ENCODE measurements around the gene CNTNAP2. TPM values are rescaled to one million over a fixed set of nuclear protein-coding genes. Genes with fewer than 3 reads are reported as not detected.

CNTNAP2 gene
- total RNA-seq, 2 experiments from 2014 or later = 0.28 TPM; not detected in 1

GRCh38 chr7:148044173-148044572 is 1927.6 kb downstream of the CNTNAP2 start:
- Histone ChIP-seq H3K4me3 (ENCODE audit: low read depth, low read length, poor library complexity, severe bottlenecking) (no peak overlapping the region), H3K4me2 (ENCODE audit: low read length) (no peak overlapping the region), H3K9me2 (ENCODE audit: insufficient read depth, low read length) (no peaks in the 10 kb centered on the region), H4K20me1 (ENCODE audit: insufficient read depth, low read length) (no peaks in the 10 kb centered on the region), H3K27ac (ENCODE audit: low read depth, low read length, poor library complexity, severe bottlenecking) (no peak overlapping the region), H2AFZ (ENCODE audit: low read length) (no peak overlapping the region), H3K4me1 (ENCODE audit: insufficient read depth, low read length, poor library complexity, severe bottlenecking) (no peaks in the 10 kb centered on the region), H3K9me3 (ENCODE audit: low read length) (no peaks in the 10 kb centered on the region), H3K79me2 (ENCODE audit: insufficient read depth, low read depth, low read length) (no peaks in the 10 kb centered on the region), H3K36me3 (ENCODE audit: insufficient read depth, low read length) (no peaks in the 10 kb centered on the region)
- POLR2A ChIA-PET = interaction anchor here (0.7 to 0.8 kb wide), 2 partner anchors 36 to 122 kb away, joined by 3 to 4 read pairs; no protein-coding TSS in a partner anchor
- CTCF ChIA-PET (ENCODE audit: unreplicated experiment) = no interaction called here
- no peak for DNase-seq (ENCODE audit: low spot score)
- no TSS peak for BruUV-seq (replicated peaks)
- TF ChIP-seq EZH2phosphoT487 (IDR thresholded peaks at IDR 0.05; ENCODE audit: borderline replicate concordance, low read depth, low read length) (no peak), CTCF (conservative IDR thresholded peaks at IDR 0.05; ENCODE audit: low read length) (no peak)
- intact Hi-C loops (cut with micrococcal nuclease; ENCODE audit: unreplicated experiment) = no loop called here

- H3K4me2 ChIP-seq (ENCODE audit: low read length) = no peak overlapping the region
- no peak overlapping the region for H3K27ac ChIP-seq (ENCODE audit: low read depth, low read length, poor library complexity, severe bottlenecking)
- no peaks in the 10 kb centered on the region for H3K4me1 ChIP-seq (ENCODE audit: insufficient read depth, low read length, poor library complexity, severe bottlenecking)
- no peak for TF ChIP-seq CTCF (conservative IDR thresholded peaks at IDR 0.05; ENCODE audit: low read length)
- TF ChIP-seq EZH2phosphoT487 (IDR thresholded peaks at IDR 0.05; ENCODE audit: borderline replicate concordance, low read depth, low read length) = no peak
- CTCF ChIA-PET (ENCODE audit: unreplicated experiment) = no interaction called here
- H3K79me2 ChIP-seq (ENCODE audit: insufficient read depth, low read depth, low read length) = no peaks in the 10 kb centered on the region
- no peak overlapping the region for H2AFZ ChIP-seq (ENCODE audit: low read length)
- POLR2A ChIA-PET = no interaction called here
- BruUV-seq (replicated peaks) = no TSS peak
- no peaks in the 10 kb centered on the region for H3K36me3 ChIP-seq (ENCODE audit: insufficient read depth, low read length)
- no peaks in the 10 kb centered on the region for H4K20me1 ChIP-seq (ENCODE audit: insufficient read depth, low read length)
- no peak for DNase-seq (ENCODE audit: low spot score)
- intact Hi-C loops (cut with micrococcal nuclease; ENCODE audit: unreplicated experiment) = no loop called here
- H3K9me2 ChIP-seq (ENCODE audit: insufficient read depth, low read length) = no peaks in the 10 kb centered on the region
- H3K9me3 ChIP-seq (ENCODE audit: low read length) = no peaks in the 10 kb centered on the region
- H3K4me3 ChIP-seq (ENCODE audit: low read depth, low read length, poor library complexity, severe bottlenecking) = no peak overlapping the region
Measured at GRCh38 chr7:148045521-148045920, 1928.9 kb downstream of the CNTNAP2 start.

- ChIA-PET CTCF (ENCODE audit: unreplicated experiment) (interaction anchor here (0.6 kb wide), 1 partner anchor 116 kb away, joined by 3 read pairs; no protein-coding TSS in a partner anchor), POLR2A (interaction anchor here (1.3 kb wide), 1 partner anchor 11 kb away, joined by 3 read pairs; no protein-coding TSS in a partner anchor)
- Histone ChIP-seq H3K79me2 (ENCODE audit: insufficient read depth, low read depth, low read length) (no peaks in the 10 kb centered on the region), H3K9me3 (ENCODE audit: low read length) (no peaks in the 10 kb centered on the region), H2AFZ (ENCODE audit: low read length) (no peak overlapping the region), H3K4me3 (ENCODE audit: low read depth, low read length, poor library complexity, severe bottlenecking) (no peak overlapping the region), H3K36me3 (ENCODE audit: insufficient read depth, low read length) (no peaks in the 10 kb centered on the region), H3K4me2 (ENCODE audit: low read length) (no peak overlapping the region), H3K9me2 (ENCODE audit: insufficient read depth, low read length) (no peaks in the 10 kb centered on the region), H4K20me1 (ENCODE audit: insufficient read depth, low read length) (no peaks in the 10 kb centered on the region), H3K4me1 (ENCODE audit: insufficient read depth, low read length, poor library complexity, severe bottlenecking) (no peaks in the 10 kb centered on the region), H3K27ac (ENCODE audit: low read depth, low read length, poor library complexity, severe bottlenecking) (no peak overlapping the region)
- intact Hi-C loops (cut with micrococcal nuclease; ENCODE audit: unreplicated experiment) = no loop called here
- no peak for TF ChIP-seq EZH2phosphoT487 (IDR thresholded peaks at IDR 0.05; ENCODE audit: borderline replicate concordance, low read depth, low read length)
- no peak for TF ChIP-seq CTCF (conservative IDR thresholded peaks at IDR 0.05; ENCODE audit: low read length)
- DNase-seq (ENCODE audit: low spot score) = no peak
- no TSS peak for BruUV-seq (replicated peaks)
Measured at GRCh38 chr7:148049068-148049467, 1932.5 kb downstream of the CNTNAP2 start.
